ENCODE results near the gene SRA1. TPM values are rescaled to one million over a fixed set of nuclear protein-coding genes. Genes with fewer than 3 reads are reported as not detected.

SRA1 gene
- total and polyA plus RNA-seq, 4 donors = 14.0 to 45.5 (median 36.8) TPM

DNA sequence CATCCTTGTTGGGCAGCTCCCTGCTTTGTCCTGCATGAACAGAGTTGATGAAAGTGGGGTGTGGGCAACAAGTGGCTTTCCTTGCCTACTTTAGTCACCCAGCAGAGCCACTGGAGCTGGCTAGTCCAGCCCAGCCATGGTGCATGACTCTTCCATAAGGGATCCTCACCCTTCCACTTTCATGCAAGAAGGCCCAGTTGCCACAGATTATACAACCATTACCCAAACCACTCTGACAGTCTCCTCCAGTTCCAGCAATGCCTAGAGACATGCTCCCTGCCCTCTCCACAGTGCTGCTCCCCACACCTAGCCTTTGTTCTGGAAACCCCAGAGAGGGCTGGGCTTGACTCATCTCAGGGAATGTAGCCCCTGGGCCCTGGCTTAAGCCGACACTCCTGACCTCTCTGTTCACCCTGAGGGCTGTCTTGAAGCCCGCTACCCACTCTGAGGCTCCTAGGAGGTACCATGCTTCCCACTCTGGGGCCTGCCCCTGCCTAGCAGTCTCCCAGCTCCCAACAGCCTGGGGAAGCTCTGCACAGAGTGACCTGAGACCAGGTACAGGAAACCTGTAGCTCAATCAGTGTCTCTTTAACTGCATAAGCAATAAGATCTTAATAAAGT is 11.3 kb upstream of the SRA1 start:
- peak overlapping the region; percentile 10 to 83 for H3K27ac ChIP-seq (ENCODE audit: low read depth in 1 of 2, low read length in 1 of 2)
- TF ChIP-seq, protein P1, sequence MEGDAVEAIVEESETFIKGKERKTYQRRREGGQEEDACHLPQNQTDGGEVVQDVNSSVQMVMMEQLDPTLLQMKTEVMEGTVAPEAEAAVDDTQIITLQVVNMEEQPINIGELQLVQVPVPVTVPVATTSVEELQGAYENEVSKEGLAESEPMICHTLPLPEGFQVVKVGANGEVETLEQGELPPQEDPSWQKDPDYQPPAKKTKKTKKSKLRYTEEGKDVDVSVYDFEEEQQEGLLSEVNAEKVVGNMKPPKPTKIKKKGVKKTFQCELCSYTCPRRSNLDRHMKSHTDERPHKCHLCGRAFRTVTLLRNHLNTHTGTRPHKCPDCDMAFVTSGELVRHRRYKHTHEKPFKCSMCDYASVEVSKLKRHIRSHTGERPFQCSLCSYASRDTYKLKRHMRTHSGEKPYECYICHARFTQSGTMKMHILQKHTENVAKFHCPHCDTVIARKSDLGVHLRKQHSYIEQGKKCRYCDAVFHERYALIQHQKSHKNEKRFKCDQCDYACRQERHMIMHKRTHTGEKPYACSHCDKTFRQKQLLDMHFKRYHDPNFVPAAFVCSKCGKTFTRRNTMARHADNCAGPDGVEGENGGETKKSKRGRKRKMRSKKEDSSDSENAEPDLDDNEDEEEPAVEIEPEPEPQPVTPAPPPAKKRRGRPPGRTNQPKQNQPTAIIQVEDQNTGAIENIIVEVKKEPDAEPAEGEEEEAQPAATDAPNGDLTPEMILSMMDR (IDR thresholded peaks at IDR 0.05; ENCODE audit: control extremely low read depth, extremely low read depth) = no peak
- H3K4me3 ChIP-seq = no peak overlapping the region
- no peaks in the 10 kb centered on the region for H3K27me3 ChIP-seq (ENCODE audit: control insufficient read depth in 3 of 3, insufficient read depth in 3 of 3, low read length in 2 of 3)
- no peaks in the 10 kb centered on the region for H3K9me3 ChIP-seq (ENCODE audit: control insufficient read depth in 4 of 4, insufficient read depth in 3 of 4, low read length in 3 of 4)
- 86 to 96% methylated on average over 2 of the region's 2 CpGs for WGBS, 2 donors
- peaks cover 2 to 33% (median 23%) of the 10 kb centered on the region in 5 donors for H3K4me1 ChIP-seq (ENCODE audit: control insufficient read depth in 5 of 5, insufficient read depth in 5 of 5, low read length in 5 of 5)
- DNase-seq = no peak
- H3K36me3 ChIP-seq (ENCODE audit: control insufficient read depth in 4 of 4, insufficient read depth in 4 of 4, low read length in 4 of 4) = peaks cover 0 to 24% (median 18%) of the 10 kb centered on the region in 4 donors
- ATAC-seq (ENCODE audit: insufficient read depth, low FRiP score) = no peak
- H3K9ac ChIP-seq (ENCODE audit: insufficient read depth in 1 of 2, low read length in 2 of 2) = no peak overlapping the region

DNA sequence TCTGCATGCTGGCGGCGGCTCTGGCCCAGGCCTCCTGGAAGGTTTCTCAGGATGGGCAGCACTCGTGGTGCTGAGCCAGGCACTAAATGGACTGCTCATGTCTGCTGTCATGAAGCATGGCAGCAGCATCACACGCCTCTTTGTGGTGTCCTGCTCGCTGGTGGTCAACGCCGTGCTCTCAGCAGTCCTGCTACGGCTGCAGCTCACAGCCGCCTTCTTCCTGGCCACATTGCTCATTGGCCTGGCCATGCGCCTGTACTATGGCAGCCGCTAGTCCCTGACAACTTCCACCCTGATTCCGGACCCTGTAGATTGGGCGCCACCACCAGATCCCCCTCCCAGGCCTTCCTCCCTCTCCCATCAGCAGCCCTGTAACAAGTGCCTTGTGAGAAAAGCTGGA is 10.6 kb upstream of the SRA1 start:
- no peak overlapping the region for H3K9ac ChIP-seq (ENCODE audit: insufficient read depth in 1 of 2, low read length in 2 of 2)
- TF ChIP-seq, protein P1 (IDR thresholded peaks at IDR 0.05; ENCODE audit: control extremely low read depth, extremely low read depth) = no peak
- 97 to 99% methylated on average over 13 of the region's 13 CpGs for WGBS, 2 donors
- no peaks in the 10 kb centered on the region for H3K9me3 ChIP-seq (ENCODE audit: control insufficient read depth in 4 of 4, insufficient read depth in 3 of 4, low read length in 3 of 4)
- no peak for DNase-seq
- H3K27ac ChIP-seq (ENCODE audit: low read depth in 1 of 2, low read length in 1 of 2) = no peak overlapping the region
- ATAC-seq (ENCODE audit: insufficient read depth, low FRiP score) = no peak
- no peak overlapping the region for H3K4me3 ChIP-seq
- H3K4me1 ChIP-seq (ENCODE audit: control insufficient read depth in 5 of 5, insufficient read depth in 5 of 5, low read length in 5 of 5) = peaks cover 5 to 37% (median 25%) of the 10 kb centered on the region in 5 donors
- no peaks in the 10 kb centered on the region for H3K27me3 ChIP-seq (ENCODE audit: control insufficient read depth in 3 of 3, insufficient read depth in 3 of 3, low read length in 2 of 3)
- peaks cover 0 to 24% (median 18%) of the 10 kb centered on the region in 4 donors for H3K36me3 ChIP-seq (ENCODE audit: control insufficient read depth in 4 of 4, insufficient read depth in 4 of 4, low read length in 4 of 4)

DNA sequence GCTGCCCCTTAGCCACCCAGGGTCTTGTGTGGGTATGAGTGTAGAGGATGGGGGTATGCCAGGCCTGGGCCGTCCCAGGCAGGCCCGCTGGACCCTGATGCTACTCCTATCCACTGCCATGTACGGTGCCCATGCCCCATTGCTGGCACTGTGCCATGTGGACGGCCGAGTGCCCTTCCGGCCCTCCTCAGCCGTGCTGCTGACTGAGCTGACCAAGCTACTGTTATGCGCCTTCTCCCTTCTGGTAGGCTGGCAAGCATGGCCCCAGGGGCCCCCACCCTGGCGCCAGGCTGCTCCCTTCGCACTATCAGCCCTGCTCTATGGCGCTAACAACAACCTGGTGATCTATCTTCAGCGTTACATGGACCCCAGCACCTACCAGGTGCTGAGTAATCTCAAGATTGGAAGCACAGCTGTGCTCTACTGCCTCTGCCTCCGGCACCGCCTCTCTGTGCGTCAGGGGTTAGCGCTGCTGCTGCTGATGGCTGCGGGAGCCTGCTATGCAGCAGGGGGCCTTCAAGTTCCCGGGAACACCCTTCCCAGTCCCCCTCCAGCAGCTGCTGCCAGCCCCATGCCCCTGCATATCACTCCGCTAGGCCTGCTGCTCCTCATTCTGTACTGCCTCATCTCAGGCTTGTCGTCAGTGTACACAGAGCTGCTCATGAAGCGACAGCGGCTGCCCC is 10.0 kb upstream of the SRA1 start:
- WGBS, 2 donors = 91 to 95% methylated on average over 22 of the region's 22 CpGs
- H3K9me3 ChIP-seq (ENCODE audit: control insufficient read depth in 4 of 4, insufficient read depth in 3 of 4, low read length in 3 of 4) = no peaks in the 10 kb centered on the region
- no peak overlapping the region for H3K4me3 ChIP-seq
- no peak overlapping the region for H3K9ac ChIP-seq (ENCODE audit: insufficient read depth in 1 of 2, low read length in 2 of 2)
- peaks cover 5 to 37% (median 25%) of the 10 kb centered on the region in 5 donors for H3K4me1 ChIP-seq (ENCODE audit: control insufficient read depth in 5 of 5, insufficient read depth in 5 of 5, low read length in 5 of 5)
- H3K27ac ChIP-seq (ENCODE audit: low read depth in 1 of 2, low read length in 1 of 2) = peak overlapping the region in 1 of 2 donors; percentile 74
- DNase-seq (no peak), ATAC-seq (ENCODE audit: insufficient read depth, low FRiP score) (no peak)
- H3K36me3 ChIP-seq (ENCODE audit: control insufficient read depth in 4 of 4, insufficient read depth in 4 of 4, low read length in 4 of 4) = peaks cover 0 to 24% (median 18%) of the 10 kb centered on the region in 4 donors
- no peaks in the 10 kb centered on the region for H3K27me3 ChIP-seq (ENCODE audit: control insufficient read depth in 3 of 3, insufficient read depth in 3 of 3, low read length in 2 of 3)
- TF ChIP-seq, protein P1 (IDR thresholded peaks at IDR 0.05; ENCODE audit: control extremely low read depth, extremely low read depth) = no peak

Measured in lung (tissue), 12 donors.